GM18498 (cell line): ENCODE data around the gene OR2C3.
"Not testable (repeated sequence)": the region's sequence is repeated elsewhere in the genome, so short reads cannot be mapped to it uniquely, and the experiment has no call there.

Source experiments
- ATAC-seq: cut with Tn5 transposase; IDR thresholded peaks from one replicate; pipeline ENCODE4 v1.9.1; 2021; ENCODE audit warnings: mild to moderate bottlenecking, moderate library complexity; ENCODE audit not compliant: unreplicated experiment

The OR2C3 gene

GRCh38 chr1:247536340-247536739 lies at the start of gene OR2C3:
Gene OR2C3, minus strand, starts transcription at chr1:247536440. Its CDS starts 3,929 bp downstream, at chr1:247532511.
- no peak for ATAC-seq

- no peak for ATAC-seq
Measured at GRCh38 chr1:247578946-247579460, 42.8 kb upstream of the OR2C3 start.

- ATAC-seq: no peak
Measured at GRCh38 chr1:247576514-247576913, 40.3 kb upstream of the OR2C3 start.

- no peak for ATAC-seq
Measured at GRCh38 chr1:247574664-247575063, 38.4 kb upstream of the OR2C3 start.

GRCh38 chr1:247574236-247574635 lies 38.0 kb upstream of the OR2C3 start:
- ATAC-seq: no peak

- ATAC-seq: no peak
Measured at GRCh38 chr1:247562198-247562597, 26.0 kb upstream of the OR2C3 start.

GRCh38 chr1:247561711-247562110 lies 25.5 kb upstream of the OR2C3 start:
- ATAC-seq: no peak

GRCh38 chr1:247557926-247558674 lies 21.9 kb upstream of the OR2C3 start:
- ATAC-seq: no peak

GRCh38 chr1:247552231-247552630 lies 16.0 kb upstream of the OR2C3 start:
- ATAC-seq: no peak

GRCh38 chr1:247551721-247552120 lies 15.5 kb upstream of the OR2C3 start:
- no peak for ATAC-seq

GRCh38 chr1:247548769-247549182 lies 12.5 kb upstream of the OR2C3 start, which contains the start of gene GCSAML:
Gene GCSAML, plus strand, starts transcription at chr1:247549134. Its CDS starts 58 bp downstream, at chr1:247549192.
- no peak for ATAC-seq

- no peak for ATAC-seq
Measured at GRCh38 chr1:247548092-247548491, 11.9 kb upstream of the OR2C3 start.

- ATAC-seq: no peak
Measured at GRCh38 chr1:247542811-247543210, 6.6 kb upstream of the OR2C3 start.

- ATAC-seq: no peak
Measured at GRCh38 chr1:247540581-247540980, 4.3 kb upstream of the OR2C3 start.

GRCh38 chr1:247539215-247539614 lies 3.0 kb upstream of the OR2C3 start:
- no peak for ATAC-seq

GRCh38 chr1:247538561-247538960 lies 2.3 kb upstream of the OR2C3 start:
- ATAC-seq: no peak

- no peak for ATAC-seq
Measured at GRCh38 chr1:247535402-247535801, 838 bp downstream of the OR2C3 start.

- ATAC-seq: no peak
Measured at GRCh38 chr1:247531937-247532336, 4.3 kb downstream of the OR2C3 start.

GRCh38 chr1:247530785-247531184 lies 5.5 kb downstream of the OR2C3 start:
- ATAC-seq: no peak

GRCh38 chr1:247529771-247530355 lies 6.4 kb downstream of the OR2C3 start:
- ATAC-seq: no peak

- ATAC-seq: no peak
Measured at GRCh38 chr1:247528812-247529474, 7.3 kb downstream of the OR2C3 start.

- ATAC-seq: not testable (repeated sequence)
Measured at GRCh38 chr1:247521886-247522285, 14.4 kb downstream of the OR2C3 start.
